A549 (cell line): ENCODE data around the gene RABGAP1L. TPM values are rescaled to one million over a fixed set of nuclear protein-coding genes. Genes with fewer than 3 reads are reported as not detected.

ENCODE experiments used
- ATAC-seq, 2 experiments: fragments of 200-7000 bp in 1 of 2; fragments of >200 bp in 1 of 2; cut with Nextera tagmentation in 1 of 2; cut with Tn5 transposase in 1 of 2; 3 replicates each; pipeline versions ENCODE4 v1.8.0 to v1.9.1; 2018 to 2020; ENCODE audit warnings: mild to moderate bottlenecking in 1 of 2, moderate library complexity in 1 of 2
- CTCF ChIA-PET: fragments of 300-600 bp; sonication (Branson Sonifier 250); formaldehyde crosslinking; extraction: SDS; loops from one replicate; lab custom pipeline; 2021; ENCODE audit warnings: antibody characterized with exemption, inconsistent platforms; lab: Yijun Ruan, JAX
- POLR2A ChIA-PET: fragments of 350-600 bp; formaldehyde crosslinking; extraction: SDS; loops from one replicate; lab custom pipeline; 2021; ENCODE audit warnings: antibody characterized with exemption, inconsistent platforms; lab: Yijun Ruan, JAX
- DNase-seq, 2 experiments: peaks; one replicate each; pipeline versions ENCODE4 v3.0.0 to v3.0.0-alpha.2; 2011 to 2016; ENCODE audit warnings: low read depth in 1 of 2, low spot score in 1 of 2
- FAIRE-seq: peaks from 2 replicates; lab custom pipeline; 2011; peaks lifted over from hg19 to GRCh38; lab: Jason Lieb, UNC
- H3K27ac ChIP-seq, 2 experiments: fragments of >200 bp; sonication (Bioruptor Twin); formaldehyde crosslinking; 3 replicates each; pipeline ENCODE4 v1.5.1; 2016 to 2017
- H3K4me1 ChIP-seq: fragments of >200 bp; sonication (Bioruptor Twin); formaldehyde crosslinking; 3 replicates; pipeline ENCODE4 v1.6.1; 2016
- H3K4me2 ChIP-seq: fragments of >200 bp; sonication (Bioruptor Twin); formaldehyde crosslinking; 3 replicates; pipeline ENCODE4 v1.6.1; 2016
- H3K4me3 ChIP-seq: fragments of >200 bp; sonication (Bioruptor Twin); formaldehyde crosslinking; 3 replicates; pipeline ENCODE4 v1.5.1; 2016
- H3K9me3 ChIP-seq: fragments of >200 bp; sonication (Bioruptor Twin); formaldehyde crosslinking; 3 replicates; pipeline ENCODE4 v1.6.1; 2016
- ATOH8 ChIP-seq: fragments of 250-450 bp; sonication (Bioruptor Pico); IDR thresholded peaks from 2 replicates; pipeline ENCODE4 v1.5.0; 2020; ENCODE audit warnings: low read depth, mild to moderate bottlenecking, moderate library complexity
- CHD2 ChIP-seq: fragments of 150-350 bp; IDR thresholded peaks from 2 replicates; pipeline ENCODE4 v1.6.1; 2014; ENCODE audit warnings: low read length; ENCODE audit not compliant: partially characterized antibody
- CHD4 ChIP-seq: fragments of 200-600 bp; sonication (generic); IDR thresholded peaks from 2 replicates; pipeline ENCODE4 v1.6.1; 2016; ENCODE audit warnings: antibody characterized with exemption, mild to moderate bottlenecking, borderline replicate concordance
- ESRRA ChIP-seq: fragments of 150-350 bp; IDR thresholded peaks from 2 replicates; pipeline ENCODE4 v1.6.1; 2014; ENCODE audit warnings: mild to moderate bottlenecking, low read length, borderline replicate concordance
- HEYL ChIP-seq: fragments of 250-450 bp; sonication (Bioruptor Pico); IDR thresholded peaks from 2 replicates; pipeline ENCODE4 v1.8.0; 2021; ENCODE audit warnings: mild to moderate bottlenecking, moderate library complexity
- HOXB13 ChIP-seq: fragments of 250-450 bp; sonication (Bioruptor Pico); IDR thresholded peaks from 2 replicates; pipeline ENCODE4 v1.5.0; 2020; ENCODE audit warnings: low read depth, mild to moderate bottlenecking, moderate library complexity
- KDM5A ChIP-seq: fragments of 200-600 bp; sonication (generic); IDR thresholded peaks from 2 replicates; pipeline ENCODE4 v1.6.1; 2016; ENCODE audit warnings: antibody characterized with exemption, mild to moderate bottlenecking
- MAZ ChIP-seq: fragments of 150-350 bp; IDR thresholded peaks from 2 replicates; pipeline ENCODE4 v1.6.1; 2014; ENCODE audit warnings: antibody characterized with exemption, low read depth, low read length, borderline replicate concordance
- PBX3 ChIP-seq: IDR thresholded peaks from 2 replicates; pipeline ENCODE4 v1.6.1; 2012
- POLR2AphosphoS2 ChIP-seq: conservative IDR thresholded peaks from 2 replicates; pipeline ENCODE4 v1.6.1; 2012; ENCODE audit warnings: low read length, improper control_type of control experiment, inconsistent platforms
- REST ChIP-seq: fragments of 200-600 bp; sonication (generic); IDR thresholded peaks from 2 replicates; pipeline ENCODE4 v1.6.1; 2016; ENCODE audit warnings: antibody characterized with exemption, mild to moderate bottlenecking, moderate library complexity
- RNF2 ChIP-seq: fragments of 200-600 bp; sonication (generic); IDR thresholded peaks from 2 replicates; pipeline ENCODE4 v1.6.1; 2016; ENCODE audit warnings: low read depth, mild to moderate bottlenecking, antibody characterized with exemption, moderate library complexity, borderline replicate concordance
- SREBF2 ChIP-seq: fragments of 450-650 bp; IDR thresholded peaks from 2 replicates; pipeline ENCODE4 v1.6.1; 2014; ENCODE audit warnings: mild to moderate bottlenecking, moderate library complexity
- ZFP36 ChIP-seq: fragments of 450-650 bp; IDR thresholded peaks from 2 replicates; pipeline ENCODE4 v1.6.1; 2014; ENCODE audit warnings: borderline replicate concordance; ENCODE audit not compliant: partially characterized antibody
- ZNF302 ChIP-seq: fragments of 250-450 bp; sonication (Bioruptor Pico); IDR thresholded peaks from 2 replicates; pipeline ENCODE4 v1.9.0; 2021; ENCODE audit warnings: inconsistent platforms, mild to moderate bottlenecking, moderate library complexity
- WGBS: methylation state at CpG from one replicate; pipeline ENCODE4 v1.1.6; 2017; ENCODE audit errors: missing lambda C conversion rate; 5-methylcytosine and 5-hydroxymethylcytosine counted together
- polyA plus RNA-seq, 4 experiments: library from polyadenylated mRNA; depleted of rRNA in 3 of 4; stranded (reverse); fragments of >200 nt; fragmentation: RNase III in 1 of 4; extraction: RNeasy Plus Mini Kit Qiagen cat#74134 plus additional on column Dnase treatment in 1 of 4; gene quantifications; 2 replicates in 3 of 4; 3 replicates in 1 of 4; pipeline ENCODE4 v1.2.3, GENCODE V29; 2011 to 2017
- TF ChIP-seq, protein P1 (sequence below): fragments of >200 bp; sonication (Bioruptor Twin); formaldehyde crosslinking; IDR thresholded peaks from 2 replicates; pipeline ENCODE4 v1.6.1; 2016
- TF ChIP-seq, protein P2 (sequence below): fragments of 250-450 bp; sonication (Bioruptor Pico); IDR thresholded peaks from 2 replicates; pipeline ENCODE4 v1.5.0; 2021; ENCODE audit warnings: mild to moderate bottlenecking, moderate library complexity, borderline replicate concordance

The RABGAP1L gene
- polyA plus RNA-seq, 2 of the 4 experiments (the other 2 are of a cell fraction) = 8.2 to 18.6 TPM

DNA sequence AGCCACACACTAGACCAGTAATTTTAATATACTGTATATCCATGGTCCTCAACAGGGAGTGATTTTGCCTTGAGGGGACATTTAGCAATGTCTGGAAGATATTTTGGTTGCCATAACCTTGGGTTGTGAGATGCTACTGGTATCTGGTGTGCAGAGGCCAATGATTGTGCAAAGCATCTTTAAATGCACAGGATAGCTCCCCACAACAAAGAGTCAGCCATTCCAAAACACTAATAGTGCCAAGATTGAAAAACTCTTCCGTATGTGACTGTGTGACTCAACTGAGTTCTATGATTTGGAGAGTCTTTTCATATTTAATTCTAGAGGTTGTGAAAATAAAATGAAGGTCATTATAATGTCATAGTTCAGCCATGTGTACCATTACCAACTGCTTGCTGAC, 699.0 kb downstream of the RABGAP1L start:
- ChIA-PET CTCF (no interaction called here), POLR2A (no interaction called here)
- H3K4me3 ChIP-seq = no peak overlapping the region
- no peak for FAIRE-seq
- H3K4me1 ChIP-seq = no peaks in the 10 kb centered on the region
- no peak overlapping the region for H3K4me2 ChIP-seq
- no peak overlapping the region for H3K27ac ChIP-seq
- DNase-seq = no peak
- H3K9me3 ChIP-seq = no peaks in the 10 kb centered on the region
- TF ChIP-seq HOXB13 (CRISPR knock-in tag) = no peak
- TF ChIP-seq, protein P1, sequence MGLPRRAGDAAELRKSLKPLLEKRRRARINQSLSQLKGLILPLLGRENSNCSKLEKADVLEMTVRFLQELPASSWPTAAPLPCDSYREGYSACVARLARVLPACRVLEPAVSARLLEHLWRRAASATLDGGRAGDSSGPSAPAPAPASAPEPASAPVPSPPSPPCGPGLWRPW = no peak
- TF ChIP-seq RNF2 = no peak
- TF ChIP-seq KDM5A = no peak
- TF ChIP-seq SREBF2 = no peak
- no peak for TF ChIP-seq PBX3
- TF ChIP-seq ZFP36 = no peak
- TF ChIP-seq CHD4 = no peak
- WGBS = 61% methylated on average over 1 of the region's 1 CpG
- ATAC-seq = no peak

- ATAC-seq = no peak
- WGBS = 68% methylated on average over 1 of the region's 1 CpG
- Histone ChIP-seq H3K27ac (no peak overlapping the region), H3K9me3 (no peaks in the 10 kb centered on the region), H3K4me2 (no peak overlapping the region), H3K4me1 (no peaks in the 10 kb centered on the region), H3K4me3 (no peak overlapping the region)
- ChIA-PET CTCF (no interaction called here), POLR2A (no interaction called here)
- FAIRE-seq = no peak
- TF ChIP-seq HEYL (CRISPR knock-in tag) (no peak), ESRRA (no peak), POLR2AphosphoS2 (no peak), ZNF302 (CRISPR knock-in tag) (no peak), REST (no peak), SREBF2 (no peak), MAZ (no peak), ATOH8 (CRISPR knock-in tag) (no peak), CHD2 (no peak)
- TF ChIP-seq, protein P2, sequence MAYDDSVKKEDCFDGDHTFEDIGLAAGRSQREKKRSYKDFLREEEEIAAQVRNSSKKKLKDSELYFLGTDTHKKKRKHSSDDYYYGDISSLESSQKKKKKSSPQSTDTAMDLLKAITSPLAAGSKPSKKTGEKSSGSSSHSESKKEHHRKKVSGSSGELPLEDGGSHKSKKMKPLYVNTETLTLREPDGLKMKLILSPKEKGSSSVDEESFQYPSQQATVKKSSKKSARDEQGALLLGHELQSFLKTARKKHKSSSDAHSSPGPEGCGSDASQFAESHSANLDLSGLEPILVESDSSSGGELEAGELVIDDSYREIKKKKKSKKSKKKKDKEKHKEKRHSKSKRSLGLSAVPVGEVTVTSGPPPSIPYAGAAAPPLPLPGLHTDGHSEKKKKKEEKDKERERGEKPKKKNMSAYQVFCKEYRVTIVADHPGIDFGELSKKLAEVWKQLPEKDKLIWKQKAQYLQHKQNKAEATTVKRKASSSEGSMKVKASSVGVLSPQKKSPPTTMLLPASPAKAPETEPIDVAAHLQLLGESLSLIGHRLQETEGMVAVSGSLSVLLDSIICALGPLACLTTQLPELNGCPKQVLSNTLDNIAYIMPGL (CRISPR knock-in tag) = no peak
- DNase-seq = no peak
Observed at GRCh38 chr1:174870319-174870718, 711.0 kb downstream of the RABGAP1L start.
